ENCODE results near the gene B4GAT1.

DNA sequence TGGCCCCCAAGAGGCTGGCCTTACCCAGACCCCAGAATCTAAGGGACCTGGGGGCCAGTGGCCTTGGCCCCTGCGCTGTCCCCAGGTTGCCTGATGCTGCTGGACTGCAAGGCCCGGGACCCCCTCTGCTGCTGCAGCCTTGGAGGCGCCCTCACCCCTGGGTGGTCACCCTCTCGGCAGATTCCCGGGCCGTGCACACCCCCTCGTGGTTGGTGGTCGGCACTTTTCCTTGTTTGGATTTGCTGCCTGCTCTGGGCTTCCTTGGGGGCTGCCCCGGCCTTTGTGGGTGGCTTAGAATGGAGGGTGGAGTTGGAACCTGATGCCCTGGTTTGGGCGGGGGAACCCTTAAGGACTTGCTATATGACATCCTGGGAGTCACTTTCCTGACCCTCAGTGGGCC, 16.5 kb downstream of the B4GAT1 start:
- TF ChIP-seq YY1 (IDR thresholded peaks at IDR 0.05; ENCODE audit: insufficient read depth, insufficient read length) (no peak), ZNF274 (IDR thresholded peaks at IDR 0.05; ENCODE audit: low read depth, low read length) (no peak)

All from NT2/D1 (cell line).